ENCODE data around the gene GLB1L2.

GRCh38 chr11:134355656-134356055, 23.9 kb downstream of the GLB1L2 start:
- TF ChIP-seq CTCF (IDR thresholded peaks at IDR 0.05; ENCODE audit: low read length) (no peak), EZH2 (IDR thresholded peaks at IDR 0.05; ENCODE audit: borderline replicate concordance, low read length) (no peak)
